Endothelial cell of umbilical vein (primary cell): ENCODE results near the gene IP6K1. TPM values are rescaled to one million over a fixed set of nuclear protein-coding genes. Genes with fewer than 3 reads are reported as not detected.

Source experiments
- BruUV-seq: library from RNA; stranded (reverse); fragments of 400-500 nt; replicated peaks from 2 replicates; lab custom pipeline; 2021; lab: Mats Ljungman, UMichigan
- CTCF ChIA-PET: fragments of 300-600, 350-600 bp; sonication (Branson Sonifier 250); formaldehyde crosslinking; loops from one replicate; lab custom pipeline; 2021; ENCODE audit warnings: antibody characterized with exemption, inconsistent platforms; lab: Charles Lee
- POLR2A ChIA-PET: fragments of 300-600, 350-600 bp; sonication (Branson Sonifier 250); formaldehyde crosslinking; loops from one replicate; lab custom pipeline; 2021; ENCODE audit warnings: antibody characterized with exemption, inconsistent platforms; lab: Charles Lee
- DNase-seq: peaks from one replicate; pipeline ENCODE4 v3.0.0-alpha.2; 2011; ENCODE audit warnings: low read depth, low spot score
- FAIRE-seq: peaks from 2 replicates; lab custom pipeline; 2011; peaks lifted over from hg19 to GRCh38; lab: Jason Lieb, UNC
- H2AFZ ChIP-seq: 2 replicates; pipeline ENCODE4 v1.6.0; 2012; ENCODE audit warnings: low read depth, low read length, control low read depth, inconsistent platforms
- H3K27ac ChIP-seq: 2 replicates; pipeline ENCODE4 v1.5.1; 2011; ENCODE audit warnings: low read depth, mild to moderate bottlenecking, control low read depth, low read length, moderate library complexity; ENCODE audit not compliant: insufficient read depth
- H3K27me3 ChIP-seq, 2 experiments: 2 replicates each; pipeline versions ENCODE4 v1.6.0 to v1.6.1; 2011; ENCODE audit warnings: low read length in 2 of 2, mixed read lengths in 1 of 2; ENCODE audit not compliant: control insufficient read depth in 2 of 2, insufficient read depth in 2 of 2
- H3K36me3 ChIP-seq, 2 experiments: 2 replicates in 1 of 2; 3 replicates in 1 of 2; pipeline ENCODE4 v1.5.1; 2011; ENCODE audit warnings: low read length in 2 of 2, mild to moderate bottlenecking in 1 of 2, moderate library complexity in 1 of 2; ENCODE audit not compliant: control insufficient read depth in 2 of 2, insufficient read depth in 2 of 2; ENCODE audit errors: extremely low read depth in 1 of 2
- H3K4me1 ChIP-seq: 3 replicates; pipeline ENCODE4 v1.5.1; 2011; ENCODE audit warnings: mild to moderate bottlenecking, low read length; ENCODE audit not compliant: control insufficient read depth, insufficient read depth; ENCODE audit errors: extremely low read depth
- H3K4me2 ChIP-seq: 2 replicates; pipeline ENCODE4 v1.6.1; 2011; ENCODE audit warnings: low read length, control low read depth, mixed read lengths; ENCODE audit not compliant: insufficient read depth
- H3K4me3 ChIP-seq, 3 experiments: fragments of 200-600 bp in 1 of 3; sonication (generic), shearing (Covaris generic) in 1 of 3; replicated peaks in 1 of 3; 2 replicates each; pipeline ENCODE4 v1.5.1; 2011 to 2016; ENCODE audit warnings: control low read depth in 3 of 3, low read length in 3 of 3, mild to moderate bottlenecking in 2 of 3, inconsistent platforms in 1 of 3, low read depth in 1 of 3, moderate library complexity in 1 of 3; ENCODE audit not compliant: insufficient read depth in 1 of 3
- H3K79me2 ChIP-seq: 2 replicates; pipeline ENCODE4 v1.6.0; 2012; ENCODE audit warnings: low read length, inconsistent platforms; ENCODE audit not compliant: control insufficient read depth, insufficient read depth
- H3K9ac ChIP-seq: replicated peaks from 2 replicates; pipeline ENCODE3; 2011; ENCODE audit warnings: low read length, control low read depth; ENCODE audit not compliant: insufficient read depth; ENCODE audit errors: extremely low read depth
- H3K9me1 ChIP-seq: replicated peaks from 3 replicates; pipeline ENCODE4 v1.6.0; 2011; ENCODE audit warnings: mild to moderate bottlenecking, low read length; ENCODE audit not compliant: control insufficient read depth, insufficient read depth; ENCODE audit errors: extremely low read depth
- H3K9me3 ChIP-seq: replicated peaks from 2 replicates; pipeline ENCODE4 v1.5.1; 2012; ENCODE audit warnings: low read length, inconsistent platforms; ENCODE audit not compliant: control insufficient read depth, insufficient read depth
- H4K20me1 ChIP-seq: replicated peaks from 2 replicates; pipeline ENCODE3; 2011; ENCODE audit warnings: mild to moderate bottlenecking, low read length; ENCODE audit not compliant: control insufficient read depth, insufficient read depth; ENCODE audit errors: extremely low read depth
- CTCF ChIP-seq, 2 donors: IDR thresholded peaks; 1 replicate in 1 of 2; 2 replicates in 1 of 2; pipeline ENCODE4 v1.5.1; 2011; ENCODE audit warnings: low read length in 2 of 2, mild to moderate bottlenecking in 2 of 2, moderate library complexity in 2 of 2, control low read depth in 1 of 2, inconsistent platforms in 1 of 2, low read depth in 1 of 2; ENCODE audit not compliant: insufficient read depth in 1 of 2; ENCODE audit errors: extremely low read depth in 1 of 2
- EZH2 ChIP-seq: IDR thresholded peaks from 2 replicates; pipeline ENCODE4 v1.6.1; 2012; ENCODE audit warnings: borderline replicate concordance, low read depth, mild to moderate bottlenecking, moderate library complexity, low read length, inconsistent platforms; ENCODE audit not compliant: severe bottlenecking
- FOS ChIP-seq: IDR thresholded peaks from 2 replicates; pipeline ENCODE4 v1.6.1; 2011; ENCODE audit warnings: mild to moderate bottlenecking, low read length, moderate library complexity, borderline replicate concordance; ENCODE audit not compliant: insufficient read depth
- GATA2 ChIP-seq: IDR thresholded peaks from 2 replicates; pipeline ENCODE4 v1.7.0; 2011; ENCODE audit warnings: low read depth, mild to moderate bottlenecking, moderate library complexity, mixed read lengths, low read length; ENCODE audit not compliant: insufficient read length, insufficient read depth
- JUN ChIP-seq: IDR thresholded peaks from 2 replicates; pipeline ENCODE4 v1.6.1; 2011; ENCODE audit warnings: borderline replicate concordance, low read depth; ENCODE audit not compliant: insufficient read length, insufficient read depth
- MAX ChIP-seq: IDR thresholded peaks from 2 replicates; pipeline ENCODE4 v1.6.1; 2011; ENCODE audit not compliant: insufficient read depth, insufficient read length
- MYC ChIP-seq: IDR thresholded peaks from one replicate; pipeline ENCODE4 v1.6.1; 2011; ENCODE audit warnings: mild to moderate bottlenecking, low read depth, low read length
- POLR2A ChIP-seq: IDR thresholded peaks from 2 replicates; pipeline ENCODE4 v1.6.1; 2012; ENCODE audit warnings: low read depth, mild to moderate bottlenecking, control low read depth, low read length
- POLR2AphosphoS5 ChIP-seq: IDR thresholded peaks from 2 replicates; pipeline ENCODE4 v1.6.1; 2012; ENCODE audit warnings: low read depth, mild to moderate bottlenecking, control low read depth, low read length, moderate library complexity; ENCODE audit not compliant: insufficient read depth
- dilution Hi-C: fragments of 300-500 bp; cut with MboI; formaldehyde crosslinking; loops from one replicate; pipeline ENCODE4 v1.15.0; 2019; ENCODE audit warnings: low sequenced_read_pairs; ENCODE audit not compliant: extremely low pct_ligation_motif_present
- intact Hi-C: fragments of 100-400 bp; cut with micrococcal nuclease; formaldehyde crosslinking; loops from one replicate; pipeline ENCODE4 v1.10.0; 2022
- polyA plus RNA-seq, 4 experiments: library from polyadenylated mRNA; depleted of rRNA in 3 of 4; stranded (reverse) in 3 of 4; unstranded in 1 of 4; fragments of >200 nt; gene quantifications; 2 replicates each; pipeline versions ENCODE4 v1.2.1 to v1.2.3, GENCODE V29; 2011 to 2012; ENCODE audit warnings: missing spikeins in 1 of 4
- total RNA-seq: library from RNA; stranded (reverse); gene quantifications from 2 replicates; pipeline ENCODE4 v1.2.3, GENCODE V29; 2021

IP6K1 gene
- total and polyA plus RNA-seq, 2 donors (not counting 3 experiments of a cell fraction or from before 2014, with no cell fraction given): 42.7 to 60.8 TPM

GRCh38 chr3:49681232-49681522 is 105.2 kb downstream of the IP6K1 start:
- Histone ChIP-seq H3K4me1 (no peaks in the 10 kb centered on the region), H3K4me2 (no peak overlapping the region), H3K27me3 (no peaks in the 10 kb centered on the region), H3K4me3 (no peak overlapping the region), H2AFZ (no peak overlapping the region), H3K27ac (no peak overlapping the region), H3K79me2 (no peaks in the 10 kb centered on the region), H4K20me1 (no peaks in the 10 kb centered on the region), H3K9ac (no peak overlapping the region), H3K9me3 (no peaks in the 10 kb centered on the region), H3K9me1 (no peaks in the 10 kb centered on the region), H3K36me3 (peaks cover 0 to 13% of the 10 kb centered on the region in 2 experiments)
- POLR2A ChIA-PET: no interaction called here
- FAIRE-seq (no peak), DNase-seq (no peak)
- TF ChIP-seq JUN: no peak
- TF ChIP-seq POLR2AphosphoS5: no peak
- TF ChIP-seq POLR2A: no peak
- TF ChIP-seq GATA2: no peak
- TF ChIP-seq MAX: no peak
- BruUV-seq: no TSS peak
- intact Hi-C loops (no loop called here), dilution Hi-C loops (no loop called here)
- CTCF ChIA-PET: no interaction called here

DNA sequence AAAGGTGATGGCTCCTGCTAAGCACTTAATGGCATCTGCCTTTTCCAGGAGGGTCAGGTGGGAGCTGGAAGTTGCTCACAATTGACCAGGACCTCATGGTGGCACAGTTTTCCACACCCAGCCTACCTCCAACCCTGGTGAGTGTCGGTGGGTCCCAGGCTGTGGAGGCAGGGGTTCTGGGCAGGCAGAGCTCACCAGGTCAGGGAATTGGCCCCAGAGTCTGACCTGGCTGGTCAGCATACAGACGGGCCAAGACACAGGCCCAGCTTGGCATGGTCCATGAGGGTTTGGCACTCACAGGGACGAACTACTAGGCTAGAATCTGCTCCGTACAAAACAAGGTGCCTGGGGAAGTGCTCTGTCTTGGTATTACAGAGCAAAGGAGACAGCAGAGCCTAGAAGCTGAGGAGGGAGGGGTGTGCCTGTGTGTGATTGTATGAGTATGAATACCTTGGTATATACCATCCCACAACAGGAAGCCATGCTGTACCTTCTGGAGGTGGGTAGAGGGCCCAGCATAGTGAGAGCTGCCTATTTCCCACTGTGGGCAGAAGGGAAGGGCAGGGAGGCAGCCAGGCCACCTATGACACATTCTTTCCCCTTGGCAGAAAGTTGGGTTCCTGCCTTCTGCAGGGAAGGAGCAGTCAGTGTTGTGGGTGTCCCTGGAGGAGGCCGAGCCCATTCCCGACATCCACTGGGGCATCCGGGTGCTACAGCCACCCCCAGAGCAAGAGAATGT is 105.7 kb downstream of the IP6K1 start:
- FAIRE-seq: no peak
- H4K20me1 ChIP-seq: no peaks in the 10 kb centered on the region
- H3K4me2 ChIP-seq: no peak overlapping the region
- no peak for DNase-seq
- H3K9me3 ChIP-seq: no peaks in the 10 kb centered on the region
- ChIA-PET CTCF (interaction anchor here (1.4 to 1.8 kb wide), 2 partner anchors 38 to 141 kb away, joined by 3 to 5 read pairs; partner anchors contain the start of gene AMIGO3), POLR2A (no interaction called here)
- H3K27ac ChIP-seq: no peak overlapping the region
- TF ChIP-seq MAX (no peak), EZH2 (no peak), CTCF (IDR thresholded peaks at IDR 0.05; ENCODE audit: extremely low read depth in 1 of 2, insufficient read depth in 1 of 2, low read depth in 1 of 2, low read length in 2 of 2) (no peak), POLR2AphosphoS5 (no peak), JUN (no peak), MYC (no peak), POLR2A (no peak), GATA2 (no peak), FOS (no peak)
- intact Hi-C loops (no loop called here), dilution Hi-C loops (no loop called here)
- no peaks in the 10 kb centered on the region for H3K27me3 ChIP-seq
- H3K4me1 ChIP-seq: no peaks in the 10 kb centered on the region
- H2AFZ ChIP-seq: no peak overlapping the region
- no peaks in the 10 kb centered on the region for H3K79me2 ChIP-seq
- H3K9ac ChIP-seq: no peak overlapping the region
- no peaks in the 10 kb centered on the region for H3K9me1 ChIP-seq
- H3K36me3 ChIP-seq: peaks cover 0 to 13% of the 10 kb centered on the region in 2 experiments
- BruUV-seq: no TSS peak
- H3K4me3 ChIP-seq: no peak overlapping the region
